A204.1 (cell line): Measurements from ENCODE around the gene JPT2.
A peak's percentile ranks its signal among the peaks of the same experiment; 100 is the strongest.

Source experiments
- FAIRE-seq: peaks from 2 replicates; lab custom pipeline; 2012; peaks lifted over from hg19 to GRCh38; lab: Jason Lieb, UNC

The JPT2 gene

DNA sequence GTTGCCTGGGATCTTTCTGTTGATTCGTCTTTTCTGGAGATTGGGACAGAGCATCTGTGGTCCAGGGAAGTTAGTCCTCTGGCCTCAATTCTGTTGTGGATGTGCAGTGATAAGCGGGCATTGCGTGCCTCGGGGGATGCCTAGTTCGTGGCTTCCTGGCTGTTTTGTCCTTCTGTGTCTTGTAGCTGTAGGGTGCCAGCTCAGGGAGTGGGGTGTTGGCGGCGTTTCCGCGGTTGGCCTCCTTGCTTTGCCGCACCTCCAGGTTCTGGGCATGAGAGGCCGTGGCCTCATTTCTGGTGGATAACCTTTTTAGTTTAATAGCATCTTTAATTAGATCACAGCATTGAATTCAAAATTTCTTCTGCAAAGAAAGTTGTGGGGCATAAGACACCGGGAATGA lies 1.4 kb upstream of the JPT2 start:
- no peak for FAIRE-seq

GRCh38 chr16:1677339-1677738 lies 740 bp upstream of the JPT2 start:
- FAIRE-seq, result no peak

DNA sequence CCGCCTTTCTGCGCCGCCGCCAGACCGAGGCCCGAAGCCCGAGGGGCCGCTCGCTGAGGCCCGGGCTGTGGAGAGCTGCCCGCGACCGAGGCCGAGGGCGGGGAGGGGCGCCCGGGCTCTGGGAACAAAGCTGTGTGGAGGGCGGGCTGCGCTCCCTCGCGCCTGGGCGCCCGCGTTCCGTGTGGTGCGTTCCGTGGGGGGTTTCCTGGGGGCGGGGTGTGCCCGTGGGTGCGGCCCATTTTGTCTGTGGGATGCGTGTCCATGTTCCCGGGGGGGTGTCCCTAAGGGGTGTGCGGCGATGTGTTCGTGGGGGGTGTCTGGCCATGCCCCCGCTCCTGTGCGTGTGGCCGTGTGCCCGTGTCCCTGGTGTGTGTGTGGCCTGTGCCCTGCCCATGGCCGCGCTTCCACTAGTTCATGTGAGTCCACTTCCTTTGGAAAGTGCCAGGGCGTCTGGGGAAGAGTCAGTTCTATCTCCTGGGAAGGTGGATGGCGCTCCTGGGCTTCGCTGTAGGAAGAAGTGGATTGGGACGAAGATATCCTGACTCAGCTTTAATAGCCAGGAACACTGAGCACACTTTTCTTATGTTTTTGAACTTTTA lies 520 bp downstream of the JPT2 start:
- no peak for FAIRE-seq

GRCh38 chr16:1680361-1680760 lies 2.3 kb downstream of the JPT2 start:
- FAIRE-seq, result no peak

GRCh38 chr16:1681032-1681431 lies 3.0 kb downstream of the JPT2 start:
- FAIRE-seq, result no peak

- FAIRE-seq, result no peak
Observed at GRCh38 chr16:1687427-1688316, 9.6 kb downstream of the JPT2 start.

- FAIRE-seq, result no peak
Observed at GRCh38 chr16:1688807-1689560, 10.9 kb downstream of the JPT2 start.

GRCh38 chr16:1689853-1690252 lies 11.8 kb downstream of the JPT2 start:
- no peak for FAIRE-seq

GRCh38 chr16:1690810-1691209 lies 12.7 kb downstream of the JPT2 start:
- FAIRE-seq, result no peak

DNA sequence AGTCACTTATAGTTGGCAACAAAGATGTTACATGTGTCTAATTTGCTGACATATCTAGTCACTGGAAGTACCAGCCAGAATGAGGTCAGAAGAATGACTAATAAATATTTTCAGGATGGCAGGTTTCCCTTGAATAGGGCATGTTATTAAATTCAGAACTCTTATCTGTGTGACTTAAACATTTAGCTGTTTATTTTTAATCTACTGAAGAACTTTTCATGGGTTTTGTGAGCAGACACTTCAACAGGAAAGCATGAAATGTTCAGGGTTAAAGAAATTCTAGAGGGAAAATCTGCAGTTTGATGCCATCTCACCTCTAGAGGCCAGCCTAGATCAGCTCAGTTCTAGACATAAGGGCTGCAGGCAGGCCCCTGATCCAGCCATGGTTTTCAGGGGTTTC lies 13.2 kb downstream of the JPT2 start:
- FAIRE-seq, result no peak

DNA sequence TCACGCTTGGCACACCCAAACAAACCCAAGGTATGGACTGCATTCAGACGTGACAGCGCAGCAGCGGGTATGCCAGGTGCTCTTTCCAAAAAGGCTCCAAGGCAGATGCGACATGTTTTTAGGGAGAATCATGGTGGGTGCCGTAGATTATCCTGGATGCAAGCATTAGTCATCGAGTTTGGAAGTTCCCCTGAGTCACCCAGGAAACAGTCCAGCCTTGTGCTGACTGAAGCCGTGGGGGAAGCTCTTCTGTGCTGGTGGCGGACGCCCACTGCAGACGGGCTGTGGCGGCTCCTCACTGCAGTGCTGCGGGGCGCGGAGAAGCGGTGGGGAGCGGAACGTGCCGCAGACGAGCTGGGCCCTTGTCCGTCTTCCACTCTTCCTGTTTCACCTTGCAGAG lies 13.9 kb downstream of the JPT2 start:
- no peak for FAIRE-seq

DNA sequence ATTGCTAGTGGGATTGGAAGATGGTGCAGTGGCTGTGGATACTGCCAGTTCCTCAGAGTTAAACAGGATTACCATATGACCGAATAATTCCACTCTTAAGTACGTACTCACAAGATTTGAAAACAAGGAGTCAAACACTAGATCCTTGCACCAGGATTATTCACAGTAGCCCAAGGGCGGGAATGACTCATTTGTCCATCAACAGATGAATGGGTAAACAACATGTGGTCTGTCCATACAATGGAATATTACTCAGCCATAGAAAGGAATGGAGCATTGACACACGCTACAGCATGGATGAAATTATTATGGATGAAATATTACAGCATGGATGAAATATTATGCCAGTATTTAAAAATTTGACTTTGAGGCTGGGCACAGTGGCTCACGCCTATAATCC lies 18.8 kb downstream of the JPT2 start:
- no peak for FAIRE-seq

- FAIRE-seq, result no peak
Observed at GRCh38 chr16:1698680-1699079, 20.6 kb downstream of the JPT2 start.

DNA sequence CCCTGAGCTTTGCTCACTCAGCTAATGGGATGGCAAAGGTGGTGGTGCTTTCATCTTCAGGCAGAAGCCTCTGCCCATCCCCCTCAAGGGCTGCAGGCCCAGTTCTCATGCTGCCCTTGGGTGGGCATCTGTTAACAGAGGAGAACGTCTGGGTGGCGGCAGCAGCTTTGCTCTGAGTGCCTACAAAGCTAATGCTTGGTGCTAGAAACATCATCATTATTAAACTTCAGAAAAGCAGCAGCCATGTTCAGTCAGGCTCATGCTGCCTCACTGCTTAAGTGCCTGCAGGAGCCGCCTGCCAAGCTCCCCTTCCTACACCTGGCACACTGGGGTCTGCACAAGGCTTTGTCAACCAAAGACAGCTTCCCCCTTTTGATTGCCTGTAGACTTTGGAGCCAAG lies 22.2 kb downstream of the JPT2 start:
- no peak for FAIRE-seq

- no peak for FAIRE-seq
Observed at GRCh38 chr16:1701216-1701878, 23.3 kb downstream of the JPT2 start.

GRCh38 chr16:1705324-1705687 lies 27.2 kb downstream of the JPT2 start:
- FAIRE-seq, result peak; percentile 19

DNA sequence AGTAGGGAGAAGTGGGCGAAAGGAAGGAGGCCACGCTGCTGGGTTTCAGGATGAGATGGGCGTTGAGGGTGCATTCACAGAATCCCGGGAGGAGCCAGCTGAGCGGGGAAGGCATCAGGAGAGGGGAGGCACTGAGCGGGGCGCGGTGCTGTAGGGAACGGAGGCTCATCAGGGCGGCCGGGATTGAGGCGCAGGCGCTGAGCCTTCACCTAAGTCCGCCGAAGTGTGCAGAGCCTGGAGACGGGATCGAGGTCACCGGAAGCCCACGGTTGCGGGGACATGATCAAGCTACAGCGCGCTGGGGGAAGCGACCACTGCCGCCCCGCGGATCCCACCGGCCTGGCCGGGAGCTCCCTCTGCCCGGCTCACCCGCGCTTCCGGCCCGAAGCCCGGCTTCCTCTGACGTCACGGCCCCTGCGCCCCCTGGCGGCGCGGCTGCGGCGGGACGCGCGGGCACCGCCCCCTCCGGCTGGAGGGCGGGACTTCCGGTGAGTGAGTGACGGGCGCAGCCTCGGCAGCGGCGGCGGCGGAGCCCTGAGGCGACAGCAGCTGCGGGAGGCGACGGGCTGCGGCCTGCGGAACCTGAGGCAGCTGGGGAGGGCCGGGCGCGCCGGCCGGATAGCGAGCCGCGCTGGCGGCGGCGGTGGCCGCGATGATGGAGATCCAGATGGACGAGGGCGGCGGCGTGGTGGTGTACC lies 27.8 kb downstream of the JPT2 start, which contains the start of gene MAPK8IP3:
TSS of gene MAPK8IP3 (plus strand) at position 508 of the 698 bp plus-strand sequence. CDS start at position 653, 145 bp downstream.
- no peak for FAIRE-seq

DNA sequence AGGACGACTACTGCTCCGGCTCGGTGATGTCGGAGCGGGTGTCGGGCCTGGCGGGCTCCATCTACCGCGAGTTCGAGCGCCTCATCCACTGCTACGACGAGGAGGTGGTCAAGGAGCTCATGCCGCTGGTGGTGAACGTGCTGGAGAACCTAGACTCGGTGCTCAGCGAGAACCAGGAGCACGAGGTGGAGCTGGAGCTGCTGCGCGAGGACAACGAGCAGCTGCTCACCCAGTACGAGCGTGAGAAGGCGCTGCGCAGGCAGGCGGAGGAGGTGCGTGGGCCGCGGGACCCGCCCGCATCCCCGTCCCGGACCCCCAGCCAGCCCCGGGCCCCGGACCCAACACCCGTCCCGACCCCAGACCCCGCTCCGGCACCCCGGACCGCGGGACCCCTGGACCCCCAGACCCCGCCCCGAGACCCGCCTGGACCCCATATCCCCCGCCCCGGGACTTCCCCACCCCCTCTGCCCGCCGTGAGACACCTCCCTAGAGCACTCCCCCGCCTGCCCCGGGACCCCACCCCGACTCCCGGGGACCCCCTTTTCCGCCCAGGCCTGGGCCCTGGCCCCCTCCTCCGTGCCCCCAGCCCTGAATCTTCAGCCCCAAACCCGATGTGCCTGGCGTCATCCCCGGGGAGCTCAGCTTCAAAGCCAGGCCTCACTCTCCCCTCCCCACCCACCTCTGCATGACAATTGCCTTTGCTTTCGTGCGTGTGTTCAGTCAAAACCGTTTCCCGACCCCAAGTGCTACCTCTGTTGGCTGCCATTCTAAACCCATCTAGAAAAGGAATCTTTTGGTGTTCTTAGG lies 28.5 kb downstream of the JPT2 start:
- no peak for FAIRE-seq

GRCh38 chr16:1707193-1707790 lies 29.2 kb downstream of the JPT2 start:
- FAIRE-seq, result no peak

DNA sequence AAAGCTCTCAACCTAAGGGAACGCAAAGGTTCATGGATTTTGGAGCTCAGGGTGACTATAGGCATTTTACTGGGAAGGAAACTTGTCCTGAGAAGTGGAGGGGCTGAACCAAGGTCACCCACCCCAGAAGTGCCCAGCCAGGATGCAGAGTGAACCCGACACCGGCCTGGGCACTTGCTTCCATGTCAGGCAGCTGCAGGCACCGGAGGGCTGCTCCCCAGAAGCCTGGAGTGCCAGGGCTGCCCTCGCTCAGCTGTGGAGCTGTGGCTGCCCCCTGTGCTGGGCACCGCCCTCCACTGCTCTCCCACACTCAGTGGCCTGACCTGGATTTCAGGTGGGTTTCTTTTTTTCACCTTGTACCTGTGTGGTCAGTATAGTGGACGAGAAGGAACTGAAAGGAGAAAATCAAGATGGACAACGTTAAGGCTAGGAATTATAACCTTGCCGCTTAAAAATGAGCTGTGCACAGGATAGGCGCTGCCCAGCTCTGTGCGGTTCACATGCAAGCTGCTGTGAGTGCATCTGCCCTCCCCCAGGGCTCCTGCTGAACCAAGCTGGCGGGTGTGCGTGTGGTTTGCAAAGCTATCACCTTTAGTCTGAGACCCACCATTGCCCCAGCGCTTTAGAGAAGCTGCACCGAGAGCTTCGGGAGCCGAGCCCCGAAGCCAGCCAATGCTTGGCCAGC lies 30.1 kb downstream of the JPT2 start:
- no peak for FAIRE-seq
